GM12878 (cell line): Measurements from ENCODE around the gene FOXP1. TPM values are rescaled to one million over a fixed set of nuclear protein-coding genes. Genes with fewer than 3 reads are reported as not detected.

Experiments used
- ATAC-seq: fragments of 200-7000 bp; cut with Tn5 transposase; 3 replicates; pipeline ENCODE4 v1.9.1; 2020; ENCODE audit warnings: mild to moderate bottlenecking, moderate library complexity
- BruUV-seq: library from RNA; stranded (reverse); fragments of 400-500 nt; replicated peaks from 2 replicates; lab custom pipeline; 2021; lab: Mats Ljungman, UMichigan
- CTCF ChIA-PET: fragments of 300-600 bp; sonication (Branson Sonifier 250); formaldehyde crosslinking; extraction: SDS; loops from one replicate; lab custom pipeline; 2021; ENCODE audit warnings: inconsistent platforms; lab: Yijun Ruan, JAX
- POLR2A ChIA-PET: fragments of 350-600 bp; formaldehyde crosslinking; extraction: SDS; loops from one replicate; lab custom pipeline; 2021; ENCODE audit warnings: inconsistent platforms; lab: Charles Lee
- RAD21 ChIA-PET: fragments of 300-600 bp; sonication (Branson Sonifier 250); formaldehyde crosslinking; loops from one replicate; lab custom pipeline; 2023; ENCODE audit warnings: antibody characterized with exemption; ENCODE audit not compliant: unreplicated experiment; lab: Charles Lee
- SMC1A ChIA-PET: fragments of 300-600 bp; sonication (Branson Sonifier 250); formaldehyde crosslinking; loops from one replicate; lab custom pipeline; 2023; ENCODE audit not compliant: unreplicated experiment, uncharacterized antibody; lab: Charles Lee
- DNase-seq: peaks from one replicate; pipeline ENCODE4 v3.0.0-alpha.2; 2011; ENCODE audit warnings: low read depth, low spot score
- FAIRE-seq: peaks from 3 replicates; lab custom pipeline; 2011; peaks lifted over from hg19 to GRCh38; lab: Jason Lieb, UNC
- H2AFZ ChIP-seq: 2 replicates; pipeline ENCODE4 v1.6.0; 2011; ENCODE audit warnings: low read depth, low read length, control low read depth; ENCODE audit not compliant: control insufficient read depth
- H3K27ac ChIP-seq: 2 replicates; pipeline ENCODE4 v1.5.1; 2011; ENCODE audit warnings: control low read depth; ENCODE audit not compliant: control insufficient read depth, insufficient read depth
- H3K27me3 ChIP-seq, 2 experiments: replicated peaks in 1 of 2; 2 replicates each; pipeline versions ENCODE4 v1.6.0 to v1.6.1; 2011; ENCODE audit warnings: low read length in 1 of 2; ENCODE audit not compliant: control insufficient read depth in 2 of 2, insufficient read depth in 2 of 2
- H3K36me3 ChIP-seq, 2 experiments: 2 replicates each; pipeline ENCODE4 v1.5.1; 2011; ENCODE audit warnings: low read length in 1 of 2; ENCODE audit not compliant: control insufficient read depth in 2 of 2, insufficient read depth in 2 of 2
- H3K4me1 ChIP-seq: 2 replicates; pipeline ENCODE4 v1.6.1; 2011; ENCODE audit warnings: mild to moderate bottlenecking, low read length, moderate library complexity, mixed read lengths; ENCODE audit not compliant: control insufficient read depth, insufficient read depth
- H3K4me2 ChIP-seq: 2 replicates; pipeline ENCODE4 v1.6.0; 2011; ENCODE audit warnings: control low read depth; ENCODE audit not compliant: control insufficient read depth, insufficient read depth
- H3K4me3 ChIP-seq: fragments of 200-600 bp; sonication (generic); 2 replicates; pipeline ENCODE4 v1.5.1; 2016
- H3K79me2 ChIP-seq: 2 replicates; pipeline ENCODE4 v1.6.0; 2011; ENCODE audit warnings: low read length; ENCODE audit not compliant: control insufficient read depth, insufficient read depth
- H3K9ac ChIP-seq: 2 replicates; pipeline ENCODE4 v1.8.0; 2011; ENCODE audit warnings: low read length, control low read depth, mixed read lengths; ENCODE audit not compliant: control insufficient read depth, insufficient read depth
- H3K9me3 ChIP-seq: replicated peaks from 3 replicates; pipeline ENCODE4 v1.5.1; 2011; ENCODE audit warnings: mild to moderate bottlenecking, low read length; ENCODE audit not compliant: control insufficient read depth, insufficient read depth
- H4K20me1 ChIP-seq: 2 replicates; pipeline ENCODE4 v1.6.0; 2011; ENCODE audit not compliant: control insufficient read depth, insufficient read depth
- BRCA1 ChIP-seq: IDR thresholded peaks from 2 replicates; pipeline ENCODE4 v1.6.1; 2011; ENCODE audit warnings: low read depth, low read length, improper control_type of control experiment
- FOXK2 ChIP-seq: fragments of 450-650 bp; IDR thresholded peaks from 2 replicates; pipeline ENCODE4 v1.6.1; 2017; ENCODE audit warnings: mild to moderate bottlenecking, moderate library complexity
- HDAC6 ChIP-seq: fragments of 200-600 bp; sonication (generic); IDR thresholded peaks from one replicate; pipeline ENCODE4 v1.8.0; 2017; ENCODE audit warnings: antibody characterized with exemption; ENCODE audit not compliant: unreplicated experiment
- MYB ChIP-seq: fragments of 150-350 bp; IDR thresholded peaks from 2 replicates; pipeline ENCODE4 v1.6.1; 2014; ENCODE audit warnings: mild to moderate bottlenecking, low read depth, low read length, borderline replicate concordance
- MYC ChIP-seq: IDR thresholded peaks from 2 replicates; pipeline ENCODE4 v1.6.1; 2011; ENCODE audit warnings: mild to moderate bottlenecking, low read length, moderate library complexity, inconsistent platforms; ENCODE audit not compliant: insufficient read depth, insufficient replicate concordance, insufficient read length, severe bottlenecking
- NBN ChIP-seq: fragments of 450-650 bp; IDR thresholded peaks from 2 replicates; pipeline ENCODE4 v1.6.1; 2016
- SPI1 ChIP-seq: IDR thresholded peaks from 2 replicates; pipeline ENCODE4 v1.6.1; 2011; ENCODE audit warnings: low read depth, mild to moderate bottlenecking, low read length, moderate library complexity, borderline replicate concordance; ENCODE audit not compliant: insufficient read depth
- WRNIP1 ChIP-seq: IDR thresholded peaks from 2 replicates; pipeline ENCODE4 v1.6.1; 2011; ENCODE audit warnings: low read depth, low read length, improper control_type of control experiment, borderline replicate concordance
- WGBS: methylation state at CpG from one replicate; pipeline ENCODE4 v1.1.6; 2016; ENCODE audit warnings: low lambda C conversion rate; ENCODE audit not compliant: insufficient replicate concordance, insufficient coverage; ENCODE audit errors: missing lambda C conversion rate; 5-methylcytosine and 5-hydroxymethylcytosine counted together
- in situ Hi-C: fragments of 300-500 bp; cut with MboI; formaldehyde crosslinking; loops from 9 replicates; pipeline ENCODE4 v1.14.3; 2018; ENCODE audit warnings: mixed read lengths
- intact Hi-C: fragments of 100-400 bp; cut with micrococcal nuclease; formaldehyde crosslinking; loops from one replicate; pipeline ENCODE4 v1.14.2; 2022; ENCODE audit not compliant: unreplicated experiment
- polyA plus RNA-seq, 11 experiments: library from polyadenylated mRNA; depleted of rRNA in 4 of 11; unstranded in 6 of 11; stranded (reverse) in 5 of 11; fragments of >200 nt; fragmentation: Nextera tagmentation in 4 of 11; fragmentation: Illumina TruSeq in 1 of 11; extraction: Ambion mirVana in 4 of 11; extraction: Trizol in 1 of 11; gene quantifications; 1 replicate in 1 of 11; 2 replicates in 10 of 11; pipeline versions ENCODE4 v1.2.1 to v1.2.3, GENCODE V29; 2011 to 2016; ENCODE audit warnings: inconsistent platforms in 2 of 11, missing spikeins in 2 of 11, low read depth in 1 of 11
- total RNA-seq, 4 experiments: library from RNA; depleted of rRNA in 3 of 4; stranded (reverse); fragments of >200 nt in 3 of 4; fragmentation: Illumina TruSeq in 1 of 4; extraction: Trizol in 1 of 4; gene quantifications; 2 replicates each; pipeline versions ENCODE4 v1.2.1 to v1.2.3, GENCODE V29; 2013 to 2021
- TF ChIP-seq, protein P1 (sequence below): fragments of 450-650 bp; IDR thresholded peaks from 2 replicates; pipeline ENCODE4 v1.6.1; 2017; ENCODE audit warnings: borderline replicate concordance
- TF ChIP-seq, protein P2 (sequence below): fragments of 450-650 bp; IDR thresholded peaks from 2 replicates; pipeline ENCODE4 v1.6.1; 2016; ENCODE audit warnings: mild to moderate bottlenecking, moderate library complexity, borderline replicate concordance
- TF ChIP-seq, protein P3 (sequence below): IDR thresholded peaks from 2 replicates; pipeline ENCODE4 v1.6.1; 2012; ENCODE audit warnings: mild to moderate bottlenecking, low read depth, low read length
- TF ChIP-seq, protein P4 (sequence below): fragments of 450-650 bp; IDR thresholded peaks from 2 replicates; pipeline ENCODE4 v1.6.1; 2016; ENCODE audit warnings: mild to moderate bottlenecking

The FOXP1 gene
- total and polyA plus RNA-seq, 10 of the 15 experiments (the other 5 are each of a cell fraction or from before 2014, with no cell fraction given), result 0.05 to 1.6 (median 0.20) TPM; not detected in 1

DNA sequence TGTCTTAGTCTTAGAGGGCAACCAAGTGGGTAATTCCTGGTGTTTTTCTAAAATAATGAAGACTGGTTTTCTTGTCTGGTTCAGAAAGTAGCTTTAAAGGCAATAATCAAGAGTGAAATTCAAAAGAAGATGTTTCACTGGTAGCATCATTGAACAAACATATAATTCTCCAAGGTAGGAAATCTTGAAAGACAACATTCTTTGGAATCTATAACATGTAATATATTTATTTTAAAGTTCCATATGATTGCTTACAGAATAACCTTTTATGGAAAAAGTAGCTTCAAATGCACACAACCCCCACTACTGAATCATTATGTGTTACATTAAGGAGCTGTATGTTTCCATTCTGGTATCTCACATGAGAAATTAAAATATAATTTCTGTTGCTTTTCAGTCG, 13.8 kb upstream of the FOXP1 start:
- no peak for ATAC-seq
- ChIA-PET CTCF (interaction anchor here (1.0 kb wide), 1 partner anchor 1047 kb away, joined by 3 read pairs; no protein-coding TSS in a partner anchor), SMC1A (no interaction called here), RAD21 (no interaction called here), POLR2A (interaction anchor here (0.6 kb wide), 1 partner anchor 390 kb away, joined by 3 read pairs; no protein-coding TSS in a partner anchor)
- no peak overlapping the region for H3K27ac ChIP-seq
- BruUV-seq, result no TSS peak
- no peaks in the 10 kb centered on the region; the same call in 2 of the 3 replicates for H3K9me3 ChIP-seq
- H3K27me3 ChIP-seq, result no peaks in the 10 kb centered on the region
- no peak overlapping the region for H3K9ac ChIP-seq
- no peak for DNase-seq
- H3K4me2 ChIP-seq, result no peak overlapping the region
- no peak overlapping the region for H2AFZ ChIP-seq
- no peaks in the 10 kb centered on the region for H3K36me3 ChIP-seq
- intact Hi-C loops (no loop called here), in situ Hi-C loops (loop anchor here (10.0 kb wide), 1 partner anchor 592 kb away; no protein-coding TSS in a partner anchor)
- WGBS, result 86% methylated on average over 1 of the region's 1 CpG
- no peaks in the 10 kb centered on the region for H4K20me1 ChIP-seq
- TF ChIP-seq MYC, result no peak
- no peak for TF ChIP-seq HDAC6
- TF ChIP-seq, protein P1, sequence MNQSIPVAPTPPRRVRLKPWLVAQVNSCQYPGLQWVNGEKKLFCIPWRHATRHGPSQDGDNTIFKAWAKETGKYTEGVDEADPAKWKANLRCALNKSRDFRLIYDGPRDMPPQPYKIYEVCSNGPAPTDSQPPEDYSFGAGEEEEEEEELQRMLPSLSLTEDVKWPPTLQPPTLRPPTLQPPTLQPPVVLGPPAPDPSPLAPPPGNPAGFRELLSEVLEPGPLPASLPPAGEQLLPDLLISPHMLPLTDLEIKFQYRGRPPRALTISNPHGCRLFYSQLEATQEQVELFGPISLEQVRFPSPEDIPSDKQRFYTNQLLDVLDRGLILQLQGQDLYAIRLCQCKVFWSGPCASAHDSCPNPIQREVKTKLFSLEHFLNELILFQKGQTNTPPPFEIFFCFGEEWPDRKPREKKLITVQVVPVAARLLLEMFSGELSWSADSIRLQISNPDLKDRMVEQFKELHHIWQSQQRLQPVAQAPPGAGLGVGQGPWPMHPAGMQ, result no peak
- TF ChIP-seq SPI1, result no peak
- TF ChIP-seq, protein P2, sequence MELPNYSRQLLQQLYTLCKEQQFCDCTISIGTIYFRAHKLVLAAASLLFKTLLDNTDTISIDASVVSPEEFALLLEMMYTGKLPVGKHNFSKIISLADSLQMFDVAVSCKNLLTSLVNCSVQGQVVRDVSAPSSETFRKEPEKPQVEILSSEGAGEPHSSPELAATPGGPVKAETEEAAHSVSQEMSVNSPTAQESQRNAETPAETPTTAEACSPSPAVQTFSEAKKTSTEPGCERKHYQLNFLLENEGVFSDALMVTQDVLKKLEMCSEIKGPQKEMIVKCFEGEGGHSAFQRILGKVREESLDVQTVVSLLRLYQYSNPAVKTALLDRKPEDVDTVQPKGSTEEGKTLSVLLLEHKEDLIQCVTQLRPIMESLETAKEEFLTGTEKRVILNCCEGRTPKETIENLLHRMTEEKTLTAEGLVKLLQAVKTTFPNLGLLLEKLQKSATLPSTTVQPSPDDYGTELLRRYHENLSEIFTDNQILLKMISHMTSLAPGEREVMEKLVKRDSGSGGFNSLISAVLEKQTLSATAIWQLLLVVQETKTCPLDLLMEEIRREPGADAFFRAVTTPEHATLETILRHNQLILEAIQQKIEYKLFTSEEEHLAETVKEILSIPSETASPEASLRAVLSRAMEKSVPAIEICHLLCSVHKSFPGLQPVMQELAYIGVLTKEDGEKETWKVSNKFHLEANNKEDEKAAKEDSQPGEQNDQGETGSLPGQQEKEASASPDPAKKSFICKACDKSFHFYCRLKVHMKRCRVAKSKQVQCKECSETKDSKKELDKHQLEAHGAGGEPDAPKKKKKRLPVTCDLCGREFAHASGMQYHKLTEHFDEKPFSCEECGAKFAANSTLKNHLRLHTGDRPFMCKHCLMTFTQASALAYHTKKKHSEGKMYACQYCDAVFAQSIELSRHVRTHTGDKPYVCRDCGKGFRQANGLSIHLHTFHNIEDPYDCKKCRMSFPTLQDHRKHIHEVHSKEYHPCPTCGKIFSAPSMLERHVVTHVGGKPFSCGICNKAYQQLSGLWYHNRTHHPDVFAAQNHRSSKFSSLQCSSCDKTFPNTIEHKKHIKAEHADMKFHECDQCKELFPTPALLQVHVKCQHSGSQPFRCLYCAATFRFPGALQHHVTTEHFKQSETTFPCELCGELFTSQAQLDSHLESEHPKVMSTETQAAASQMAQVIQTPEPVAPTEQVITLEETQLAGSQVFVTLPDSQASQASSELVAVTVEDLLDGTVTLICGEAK, result no peak
- TF ChIP-seq, protein P3, sequence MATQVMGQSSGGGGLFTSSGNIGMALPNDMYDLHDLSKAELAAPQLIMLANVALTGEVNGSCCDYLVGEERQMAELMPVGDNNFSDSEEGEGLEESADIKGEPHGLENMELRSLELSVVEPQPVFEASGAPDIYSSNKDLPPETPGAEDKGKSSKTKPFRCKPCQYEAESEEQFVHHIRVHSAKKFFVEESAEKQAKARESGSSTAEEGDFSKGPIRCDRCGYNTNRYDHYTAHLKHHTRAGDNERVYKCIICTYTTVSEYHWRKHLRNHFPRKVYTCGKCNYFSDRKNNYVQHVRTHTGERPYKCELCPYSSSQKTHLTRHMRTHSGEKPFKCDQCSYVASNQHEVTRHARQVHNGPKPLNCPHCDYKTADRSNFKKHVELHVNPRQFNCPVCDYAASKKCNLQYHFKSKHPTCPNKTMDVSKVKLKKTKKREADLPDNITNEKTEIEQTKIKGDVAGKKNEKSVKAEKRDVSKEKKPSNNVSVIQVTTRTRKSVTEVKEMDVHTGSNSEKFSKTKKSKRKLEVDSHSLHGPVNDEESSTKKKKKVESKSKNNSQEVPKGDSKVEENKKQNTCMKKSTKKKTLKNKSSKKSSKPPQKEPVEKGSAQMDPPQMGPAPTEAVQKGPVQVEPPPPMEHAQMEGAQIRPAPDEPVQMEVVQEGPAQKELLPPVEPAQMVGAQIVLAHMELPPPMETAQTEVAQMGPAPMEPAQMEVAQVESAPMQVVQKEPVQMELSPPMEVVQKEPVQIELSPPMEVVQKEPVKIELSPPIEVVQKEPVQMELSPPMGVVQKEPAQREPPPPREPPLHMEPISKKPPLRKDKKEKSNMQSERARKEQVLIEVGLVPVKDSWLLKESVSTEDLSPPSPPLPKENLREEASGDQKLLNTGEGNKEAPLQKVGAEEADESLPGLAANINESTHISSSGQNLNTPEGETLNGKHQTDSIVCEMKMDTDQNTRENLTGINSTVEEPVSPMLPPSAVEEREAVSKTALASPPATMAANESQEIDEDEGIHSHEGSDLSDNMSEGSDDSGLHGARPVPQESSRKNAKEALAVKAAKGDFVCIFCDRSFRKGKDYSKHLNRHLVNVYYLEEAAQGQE, result no peak
- TF ChIP-seq MYB, result no peak
- TF ChIP-seq, protein P4, sequence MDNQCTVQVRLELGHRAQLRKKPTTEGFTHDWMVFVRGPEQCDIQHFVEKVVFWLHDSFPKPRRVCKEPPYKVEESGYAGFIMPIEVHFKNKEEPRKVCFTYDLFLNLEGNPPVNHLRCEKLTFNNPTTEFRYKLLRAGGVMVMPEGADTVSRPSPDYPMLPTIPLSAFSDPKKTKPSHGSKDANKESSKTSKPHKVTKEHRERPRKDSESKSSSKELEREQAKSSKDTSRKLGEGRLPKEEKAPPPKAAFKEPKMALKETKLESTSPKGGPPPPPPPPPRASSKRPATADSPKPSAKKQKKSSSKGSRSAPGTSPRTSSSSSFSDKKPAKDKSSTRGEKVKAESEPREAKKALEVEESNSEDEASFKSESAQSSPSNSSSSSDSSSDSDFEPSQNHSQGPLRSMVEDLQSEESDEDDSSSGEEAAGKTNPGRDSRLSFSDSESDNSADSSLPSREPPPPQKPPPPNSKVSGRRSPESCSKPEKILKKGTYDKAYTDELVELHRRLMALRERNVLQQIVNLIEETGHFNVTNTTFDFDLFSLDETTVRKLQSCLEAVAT, result no peak
- no peak for TF ChIP-seq WRNIP1
- no peak for TF ChIP-seq BRCA1
- no peak for TF ChIP-seq NBN
- TF ChIP-seq FOXK2, result no peak
- no peaks in the 10 kb centered on the region for H3K79me2 ChIP-seq
- H3K4me1 ChIP-seq, result no peaks in the 10 kb centered on the region
- FAIRE-seq, result no peak
- no peak overlapping the region for H3K4me3 ChIP-seq
